ENCODE data around the gene SMIM22.

The SMIM22 gene

DNA sequence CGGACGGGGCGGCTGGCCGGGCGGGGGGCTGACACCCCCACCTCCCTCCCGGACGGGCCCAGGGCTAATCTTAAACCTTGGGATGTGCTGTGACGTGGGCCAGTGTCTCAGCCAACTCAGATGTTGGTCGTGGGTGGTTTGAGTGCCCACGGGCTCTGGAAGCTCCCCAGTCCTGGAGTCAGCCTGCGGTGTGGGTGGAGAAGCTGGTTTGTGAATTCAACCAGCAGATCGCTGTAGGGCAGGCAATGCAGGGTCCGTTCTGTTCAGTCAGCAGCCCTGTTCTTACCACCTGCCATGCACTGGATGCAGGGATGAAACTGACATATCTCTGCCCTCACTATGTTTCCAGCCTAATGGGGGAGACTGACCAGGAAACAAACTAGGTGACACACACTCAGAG, 20.2 kb upstream of the SMIM22 start:
- Mint-ChIP-seq H3K4me1 (no peaks in the 10 kb centered on the region), H3K9me3 (no peaks in the 10 kb centered on the region), H3K4me3 (no peak overlapping the region), H3K27me3 (ENCODE audit: low read depth) (peaks cover 4% of the 10 kb centered on the region), H3K36me3 (ENCODE audit: low read depth) (no peaks in the 10 kb centered on the region), H3K27ac (no peak overlapping the region)
- TF ChIP-seq, protein P1, sequence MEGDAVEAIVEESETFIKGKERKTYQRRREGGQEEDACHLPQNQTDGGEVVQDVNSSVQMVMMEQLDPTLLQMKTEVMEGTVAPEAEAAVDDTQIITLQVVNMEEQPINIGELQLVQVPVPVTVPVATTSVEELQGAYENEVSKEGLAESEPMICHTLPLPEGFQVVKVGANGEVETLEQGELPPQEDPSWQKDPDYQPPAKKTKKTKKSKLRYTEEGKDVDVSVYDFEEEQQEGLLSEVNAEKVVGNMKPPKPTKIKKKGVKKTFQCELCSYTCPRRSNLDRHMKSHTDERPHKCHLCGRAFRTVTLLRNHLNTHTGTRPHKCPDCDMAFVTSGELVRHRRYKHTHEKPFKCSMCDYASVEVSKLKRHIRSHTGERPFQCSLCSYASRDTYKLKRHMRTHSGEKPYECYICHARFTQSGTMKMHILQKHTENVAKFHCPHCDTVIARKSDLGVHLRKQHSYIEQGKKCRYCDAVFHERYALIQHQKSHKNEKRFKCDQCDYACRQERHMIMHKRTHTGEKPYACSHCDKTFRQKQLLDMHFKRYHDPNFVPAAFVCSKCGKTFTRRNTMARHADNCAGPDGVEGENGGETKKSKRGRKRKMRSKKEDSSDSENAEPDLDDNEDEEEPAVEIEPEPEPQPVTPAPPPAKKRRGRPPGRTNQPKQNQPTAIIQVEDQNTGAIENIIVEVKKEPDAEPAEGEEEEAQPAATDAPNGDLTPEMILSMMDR (IDR thresholded peaks at IDR 0.05; ENCODE audit: unreplicated experiment in 3 of 3): no peak

DNA sequence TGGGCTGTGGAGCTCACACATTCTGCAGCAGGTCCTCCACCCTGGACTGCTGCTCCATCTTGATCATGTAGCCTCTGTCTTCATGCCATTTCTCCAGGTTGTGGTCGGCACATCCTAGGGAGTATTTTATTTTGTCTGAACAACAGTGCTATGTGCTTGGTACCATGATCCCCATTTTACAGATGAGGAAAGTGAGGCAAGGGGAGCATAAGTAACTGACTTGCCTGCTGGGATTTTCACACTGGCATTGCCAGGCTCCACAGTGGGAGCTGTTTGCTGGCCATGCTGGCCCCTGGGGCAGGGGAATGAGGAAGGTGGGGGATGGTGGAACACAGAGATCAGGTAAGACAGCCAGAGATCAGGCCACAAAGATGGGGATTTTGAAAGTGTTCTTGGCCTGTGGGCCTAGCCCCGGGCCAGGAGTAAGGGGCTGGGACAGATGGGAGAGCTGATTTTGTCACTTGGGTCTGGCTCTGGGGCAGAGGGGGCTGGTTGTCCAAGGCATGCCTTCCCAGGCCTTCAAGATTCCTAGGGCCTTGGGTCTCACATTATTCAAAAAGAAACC, 18.9 kb upstream of the SMIM22 start:
- Mint-ChIP-seq H3K4me3 (no peak overlapping the region), H3K27ac (no peak overlapping the region), H3K4me1 (no peaks in the 10 kb centered on the region), H3K9me3 (no peaks in the 10 kb centered on the region), H3K36me3 (ENCODE audit: low read depth) (no peaks in the 10 kb centered on the region), H3K27me3 (ENCODE audit: low read depth) (peaks cover 9% of the 10 kb centered on the region)
- TF ChIP-seq, protein P1 (IDR thresholded peaks at IDR 0.05; ENCODE audit: unreplicated experiment in 3 of 3): no peak

DNA sequence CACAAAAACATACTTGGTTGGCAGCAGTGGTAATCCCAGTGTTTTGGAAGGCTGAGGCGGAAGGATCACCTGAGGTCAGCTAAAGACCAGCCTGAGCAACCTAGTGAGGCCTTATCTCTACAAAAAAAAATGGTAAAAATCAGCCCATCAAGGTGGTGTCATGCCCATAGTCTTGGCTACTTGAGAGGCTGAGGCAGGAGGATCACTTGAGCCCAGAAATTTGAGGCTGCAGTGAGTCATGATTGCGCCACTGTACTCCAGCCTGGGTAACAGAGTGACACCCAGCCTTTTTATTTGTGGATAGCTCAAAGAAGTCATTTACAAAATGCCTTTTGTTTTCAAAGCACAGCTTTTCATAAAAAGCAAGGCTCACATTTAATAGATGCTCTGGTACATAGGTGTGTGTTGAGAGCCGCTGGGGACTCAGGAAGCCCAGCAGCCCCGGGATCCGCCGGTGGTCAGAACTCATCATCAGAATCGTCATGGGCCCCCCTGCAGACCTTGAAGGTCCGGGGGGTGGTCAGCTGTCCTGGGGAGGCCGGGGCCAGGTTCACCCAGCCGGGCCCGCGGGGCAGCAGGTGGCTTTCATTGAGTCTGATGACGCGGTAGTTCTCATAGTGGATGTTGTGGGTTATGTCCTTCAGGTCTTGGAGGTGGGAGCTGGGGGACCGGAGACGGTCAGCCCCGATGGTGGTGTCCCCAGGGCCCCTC, 17.7 kb upstream of the SMIM22 start:
- TF ChIP-seq, protein P1 (IDR thresholded peaks at IDR 0.05; ENCODE audit: unreplicated experiment in 3 of 3): no peak
- no peaks in the 10 kb centered on the region for H3K4me1 Mint-ChIP-seq
- H3K9me3 Mint-ChIP-seq: no peaks in the 10 kb centered on the region
- H3K4me3 Mint-ChIP-seq: no peak overlapping the region
- H3K36me3 Mint-ChIP-seq (ENCODE audit: low read depth): no peaks in the 10 kb centered on the region
- H3K27me3 Mint-ChIP-seq (ENCODE audit: low read depth): peaks cover 9% of the 10 kb centered on the region
- no peak overlapping the region for H3K27ac Mint-ChIP-seq

DNA sequence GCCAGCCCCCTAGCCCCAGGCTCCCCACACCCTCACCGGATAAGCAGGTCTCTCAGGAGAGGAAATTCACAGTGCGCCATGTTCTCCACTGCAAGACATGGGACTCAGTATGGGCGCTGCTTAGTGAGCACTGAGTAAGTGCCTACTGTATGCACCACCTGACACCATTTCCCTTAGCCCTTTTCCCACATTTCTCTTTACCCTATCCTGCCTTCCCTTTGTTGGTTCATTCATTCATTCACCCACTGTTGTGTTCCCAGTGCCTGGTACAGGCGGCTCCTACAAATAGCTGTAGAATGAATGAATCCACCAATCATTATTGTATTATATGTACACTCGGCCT, 17.1 kb upstream of the SMIM22 start:
- Mint-ChIP-seq H3K36me3 (ENCODE audit: low read depth) (no peaks in the 10 kb centered on the region), H3K4me3 (no peak overlapping the region), H3K27me3 (ENCODE audit: low read depth) (peaks cover 12% of the 10 kb centered on the region), H3K27ac (no peak overlapping the region), H3K9me3 (no peaks in the 10 kb centered on the region), H3K4me1 (no peaks in the 10 kb centered on the region)
- TF ChIP-seq, protein P1 (IDR thresholded peaks at IDR 0.05; ENCODE audit: unreplicated experiment in 3 of 3): no peak

DNA sequence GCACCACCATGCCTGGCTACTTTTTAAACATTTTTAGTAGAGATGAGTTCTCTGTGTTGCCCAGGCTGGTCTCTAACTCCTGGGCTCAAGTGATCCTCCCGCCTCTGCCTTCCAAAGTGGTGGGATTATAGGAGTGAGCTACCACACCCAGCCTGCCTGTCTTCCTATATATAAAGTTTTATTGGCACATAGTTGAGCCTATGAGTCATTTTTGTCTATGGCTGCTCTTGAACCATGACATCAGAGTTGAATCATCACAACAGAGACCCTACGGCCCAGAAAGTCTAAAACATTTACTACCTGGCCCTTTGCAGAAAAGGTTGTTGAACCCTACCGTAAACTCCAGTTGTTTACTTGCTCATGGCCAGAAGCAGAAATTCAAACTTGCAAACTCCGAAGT, 14.9 kb upstream of the SMIM22 start:
- TF ChIP-seq, protein P1 (IDR thresholded peaks at IDR 0.05; ENCODE audit: unreplicated experiment in 3 of 3): no peak
- Mint-ChIP-seq H3K36me3 (ENCODE audit: low read depth) (no peaks in the 10 kb centered on the region), H3K27me3 (ENCODE audit: low read depth) (peaks cover 9% of the 10 kb centered on the region), H3K4me1 (no peaks in the 10 kb centered on the region), H3K4me3 (no peak overlapping the region), H3K27ac (no peak overlapping the region), H3K9me3 (no peaks in the 10 kb centered on the region)
